ENCODE measurements around the gene SORCS2.

GRCh38 chr4:7535094-7535493 lies 342.8 kb downstream of the SORCS2 start:
- TF ChIP-seq CTCF (IDR thresholded peaks at IDR 0.05) (no peak), POLR2A (IDR thresholded peaks at IDR 0.05) (no peak)

Data from esophagus squamous epithelium (tissue), 4 donors.